Liver (tissue), 3 donors: Measurements from ENCODE around the gene ARCN1.

ENCODE experiments used
- EGR1 ChIP-seq, 2 donors: IDR thresholded peaks; 2 replicates each; pipeline ENCODE4 v1.6.1; 2016 to 2018; ENCODE audit warnings: antibody characterized with exemption in 2 of 2, low read depth in 2 of 2
- JUND ChIP-seq, 2 donors: IDR thresholded peaks; 2 replicates each; pipeline ENCODE4 v1.6.1; 2016; ENCODE audit warnings: antibody characterized with exemption in 2 of 2
- NR2F2 ChIP-seq: IDR thresholded peaks from 2 replicates; pipeline ENCODE4 v1.6.1; 2016; ENCODE audit warnings: antibody characterized with exemption
- TF ChIP-seq, protein P1 (sequence below): fragments of 150-350 bp; IDR thresholded peaks from 2 replicates; pipeline ENCODE4 v1.5.1; 2017; ENCODE audit warnings: improper control_type of control experiment, low read depth, low read length; ENCODE audit not compliant: missing input control
- donor health status: healthy.
- donor health status: healthy.

- TF ChIP-seq EGR1 (IDR thresholded peaks at IDR 0.05; ENCODE audit: low read depth in 2 of 2) (no peak), JUND (IDR thresholded peaks at IDR 0.05) (no peak), NR2F2 (no peak)
- TF ChIP-seq, protein P1, sequence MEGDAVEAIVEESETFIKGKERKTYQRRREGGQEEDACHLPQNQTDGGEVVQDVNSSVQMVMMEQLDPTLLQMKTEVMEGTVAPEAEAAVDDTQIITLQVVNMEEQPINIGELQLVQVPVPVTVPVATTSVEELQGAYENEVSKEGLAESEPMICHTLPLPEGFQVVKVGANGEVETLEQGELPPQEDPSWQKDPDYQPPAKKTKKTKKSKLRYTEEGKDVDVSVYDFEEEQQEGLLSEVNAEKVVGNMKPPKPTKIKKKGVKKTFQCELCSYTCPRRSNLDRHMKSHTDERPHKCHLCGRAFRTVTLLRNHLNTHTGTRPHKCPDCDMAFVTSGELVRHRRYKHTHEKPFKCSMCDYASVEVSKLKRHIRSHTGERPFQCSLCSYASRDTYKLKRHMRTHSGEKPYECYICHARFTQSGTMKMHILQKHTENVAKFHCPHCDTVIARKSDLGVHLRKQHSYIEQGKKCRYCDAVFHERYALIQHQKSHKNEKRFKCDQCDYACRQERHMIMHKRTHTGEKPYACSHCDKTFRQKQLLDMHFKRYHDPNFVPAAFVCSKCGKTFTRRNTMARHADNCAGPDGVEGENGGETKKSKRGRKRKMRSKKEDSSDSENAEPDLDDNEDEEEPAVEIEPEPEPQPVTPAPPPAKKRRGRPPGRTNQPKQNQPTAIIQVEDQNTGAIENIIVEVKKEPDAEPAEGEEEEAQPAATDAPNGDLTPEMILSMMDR = no peak
Measured at GRCh38 chr11:118633319-118633690, 61.1 kb downstream of the ARCN1 start.
